HG03354 (cell line): ENCODE measurements around the gene RNLS.

ENCODE experiments used
- ATAC-seq: cut with Tn5 transposase; IDR thresholded peaks from one replicate; pipeline ENCODE4 v1.9.1; 2021; ENCODE audit warnings: mild to moderate bottlenecking; ENCODE audit not compliant: unreplicated experiment, poor library complexity, severe bottlenecking

Gene RNLS

DNA sequence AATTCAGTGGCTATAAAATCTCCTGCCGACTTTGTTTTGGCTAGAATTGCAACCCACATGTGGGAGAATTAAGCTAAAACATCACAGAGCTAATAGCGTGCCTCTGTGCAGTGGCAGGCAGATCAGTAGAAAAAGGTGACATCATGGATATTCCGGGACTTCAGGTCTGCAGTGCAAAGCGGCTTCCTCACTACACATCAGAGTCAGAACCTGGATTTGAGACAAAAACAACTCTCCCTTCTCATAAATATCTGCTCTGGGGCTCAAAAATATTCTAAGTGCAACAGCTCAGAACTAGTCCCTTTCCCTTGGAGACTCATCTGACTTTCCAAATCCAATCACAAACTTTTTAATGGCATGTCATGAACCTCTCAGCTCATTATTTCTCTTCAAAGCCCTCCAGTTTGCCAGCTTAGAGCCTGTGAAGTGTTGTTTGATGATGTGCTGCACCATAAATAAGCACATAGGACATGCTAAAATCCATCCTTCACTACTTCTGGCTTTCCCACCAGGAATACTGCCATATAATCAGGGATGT is 337.1 kb downstream of the RNLS start:
- no peak for ATAC-seq

DNA sequence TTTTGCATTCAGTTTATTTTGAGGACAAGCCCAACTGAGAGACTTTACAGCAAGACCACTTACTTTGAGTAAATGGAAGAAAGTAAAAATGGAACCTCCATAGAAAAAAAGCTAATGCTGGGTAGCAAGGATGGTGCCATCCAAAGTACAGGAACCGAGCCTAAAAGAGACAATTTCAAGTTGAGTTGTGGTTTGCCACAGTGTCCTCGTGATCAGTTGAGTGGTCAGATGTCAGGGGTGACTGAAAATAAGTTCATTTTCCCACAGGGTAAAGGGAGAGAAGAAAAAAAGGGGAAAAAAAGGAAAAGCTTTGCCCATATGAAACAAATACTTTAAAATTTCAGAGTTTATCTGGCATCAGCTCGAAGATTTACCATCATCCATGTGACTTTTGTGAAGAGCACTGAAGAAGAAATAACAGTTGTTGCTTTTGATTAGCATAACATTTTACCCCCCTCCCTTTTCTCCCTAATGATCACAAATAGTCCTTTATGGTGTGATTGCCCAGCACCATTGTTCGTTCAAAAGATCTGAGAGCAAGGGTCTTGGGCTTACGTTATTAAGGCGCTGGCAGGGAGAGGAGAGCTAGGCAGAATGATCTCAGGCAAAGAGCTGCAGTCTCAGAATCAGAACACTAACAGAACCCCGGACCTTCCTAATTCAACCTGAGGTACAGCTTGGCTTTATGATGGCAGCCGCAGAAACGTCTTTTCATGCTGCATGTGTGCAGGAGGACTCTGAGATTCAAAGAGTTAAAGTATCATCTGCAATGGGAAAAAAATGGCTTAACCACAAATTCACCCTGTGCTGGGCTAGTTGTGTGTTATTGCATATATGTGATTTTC is 338.1 kb downstream of the RNLS start:
- no peak for ATAC-seq

- no peak for ATAC-seq
Measured at GRCh38 chr10:88243836-88244730, 339.0 kb downstream of the RNLS start.

GRCh38 chr10:88243202-88243744 is 339.8 kb downstream of the RNLS start:
- ATAC-seq = no peak

- no peak for ATAC-seq
Measured at GRCh38 chr10:88241501-88241900, 341.6 kb downstream of the RNLS start.

GRCh38 chr10:88239212-88239611 is 343.9 kb downstream of the RNLS start:
- ATAC-seq = no peak

DNA sequence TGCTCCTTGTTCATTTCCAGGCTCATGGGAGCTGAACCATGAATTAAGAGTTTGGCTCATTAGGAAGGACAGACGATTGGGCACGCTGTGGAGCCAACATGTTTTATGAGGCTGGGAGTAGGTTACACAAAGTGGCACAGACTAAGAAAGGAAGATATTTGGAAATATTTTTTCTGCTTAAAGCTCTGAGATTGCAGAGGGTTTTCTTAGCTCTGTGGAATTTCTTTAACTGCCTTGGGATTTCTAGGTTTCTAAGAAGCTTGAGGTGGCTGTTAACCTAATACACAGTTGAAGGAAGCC is 344.6 kb downstream of the RNLS start:
- no peak for ATAC-seq

GRCh38 chr10:88237896-88238614 is 345.1 kb downstream of the RNLS start:
- ATAC-seq = no peak

DNA sequence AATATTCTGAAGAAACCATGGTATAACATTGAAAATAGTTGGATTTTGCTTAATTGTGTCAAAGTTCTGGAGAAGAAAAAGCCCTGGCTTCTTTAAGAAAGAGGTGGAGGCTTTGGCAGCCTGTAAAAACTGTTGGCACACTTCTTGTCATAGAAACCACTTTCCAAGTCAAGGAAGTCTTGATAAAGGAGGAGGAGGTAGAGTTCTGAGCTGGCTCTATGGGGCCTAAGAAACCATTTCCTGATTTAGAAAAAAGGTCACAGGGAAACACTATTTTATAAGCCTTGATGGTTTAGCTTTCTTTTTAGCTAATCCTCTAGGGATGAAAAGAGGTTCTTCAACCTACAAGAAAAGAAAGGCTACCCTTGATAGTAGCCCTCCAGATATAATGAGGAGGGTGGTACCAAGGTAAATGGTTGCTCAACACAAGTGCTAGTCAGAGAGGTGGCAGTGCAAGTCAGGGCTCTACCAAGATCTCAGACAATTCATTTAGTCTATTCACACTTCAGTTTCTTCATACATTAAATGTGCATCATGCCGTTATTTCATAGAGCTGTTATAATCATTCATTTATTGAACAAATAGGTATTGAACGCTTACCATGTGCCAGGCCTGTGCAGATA is 346.9 kb downstream of the RNLS start:
- no peak for ATAC-seq

DNA sequence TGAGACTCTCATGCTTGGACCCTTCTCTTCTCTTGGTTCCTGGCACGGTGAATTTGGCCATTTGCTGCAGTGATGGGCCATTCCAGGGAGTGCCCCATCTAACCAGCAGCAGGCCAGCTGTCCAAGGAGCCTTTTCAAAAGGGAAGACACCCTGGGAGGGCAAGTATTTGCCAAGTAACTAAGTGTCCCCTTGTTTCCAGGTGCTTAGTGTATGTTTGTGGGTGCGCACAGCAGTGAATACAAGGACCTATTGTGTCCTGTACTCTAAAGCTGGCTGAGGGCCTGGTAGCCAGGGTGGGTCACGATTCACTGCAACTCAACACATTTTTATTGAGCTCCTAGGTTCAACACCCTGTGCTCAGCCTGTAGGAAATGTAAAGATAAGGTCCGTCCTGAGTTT is 348.8 kb downstream of the RNLS start:
- ATAC-seq = no peak

DNA sequence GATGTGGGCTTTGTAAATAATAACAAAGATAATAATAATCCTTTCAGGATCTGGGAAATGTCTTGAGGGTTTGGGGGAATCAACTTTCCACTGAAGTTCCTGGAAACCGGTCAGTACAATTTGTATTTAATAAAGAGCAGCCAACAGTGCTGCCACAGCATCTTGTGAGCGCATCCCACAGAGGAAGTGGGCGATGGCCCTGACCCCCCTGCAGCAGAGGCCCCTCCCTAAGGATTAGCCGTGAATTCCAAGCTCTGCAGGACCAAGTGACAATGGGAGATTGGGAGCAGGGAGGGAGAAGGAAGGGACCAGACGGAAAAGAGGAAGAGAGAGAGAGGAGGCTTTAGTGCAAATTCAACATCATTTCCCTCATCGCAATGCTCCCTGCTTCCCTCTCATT is 349.2 kb downstream of the RNLS start:
- no peak for ATAC-seq

DNA sequence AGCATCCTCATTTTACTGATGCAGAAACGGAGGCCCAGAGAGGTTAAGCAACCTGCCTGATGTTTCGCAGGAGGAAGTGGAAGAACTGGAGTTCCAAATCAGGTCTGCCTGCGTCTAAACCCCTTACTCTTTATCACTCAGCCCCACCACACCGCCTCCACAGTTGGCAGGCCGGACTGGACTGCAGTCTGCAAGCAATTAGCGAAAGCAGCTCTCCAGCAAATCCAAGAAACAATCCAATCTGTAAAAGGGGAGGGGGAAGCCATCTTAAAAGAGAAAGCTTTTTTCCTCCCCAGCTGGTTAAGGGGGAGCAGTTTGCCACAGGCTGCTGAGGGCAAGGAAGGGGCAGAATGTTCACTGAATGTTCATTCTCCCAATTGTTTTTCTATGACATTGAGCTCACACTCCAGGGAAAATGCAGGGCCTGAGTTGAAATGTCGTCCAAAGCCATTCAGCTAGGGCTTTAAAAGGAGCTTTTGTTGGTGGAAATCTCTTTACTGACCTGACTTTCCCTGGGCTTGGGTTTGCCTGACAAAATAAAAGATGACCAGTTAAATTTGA is 350.1 kb downstream of the RNLS start:
- ATAC-seq = no peak

- no peak for ATAC-seq
Measured at GRCh38 chr10:88232029-88232895, 350.9 kb downstream of the RNLS start.

- no peak for ATAC-seq
Measured at GRCh38 chr10:88230251-88230650, 352.9 kb downstream of the RNLS start.

- ATAC-seq = no peak
Measured at GRCh38 chr10:88228130-88228529, 355.0 kb downstream of the RNLS start.

GRCh38 chr10:88227342-88228018 is 355.6 kb downstream of the RNLS start:
- ATAC-seq = no peak

- no peak for ATAC-seq
Measured at GRCh38 chr10:88226891-88227290, 356.2 kb downstream of the RNLS start.
